Measurements from ENCODE around the gene F8. TPM values are rescaled to one million over a fixed set of nuclear protein-coding genes. Genes with fewer than 3 reads are reported as not detected.

F8 gene
- total and polyA plus RNA-seq, 2 donors (not counting 1 experiment from before 2014, with no cell fraction given) = 4.5 to 7.9 TPM

DNA sequence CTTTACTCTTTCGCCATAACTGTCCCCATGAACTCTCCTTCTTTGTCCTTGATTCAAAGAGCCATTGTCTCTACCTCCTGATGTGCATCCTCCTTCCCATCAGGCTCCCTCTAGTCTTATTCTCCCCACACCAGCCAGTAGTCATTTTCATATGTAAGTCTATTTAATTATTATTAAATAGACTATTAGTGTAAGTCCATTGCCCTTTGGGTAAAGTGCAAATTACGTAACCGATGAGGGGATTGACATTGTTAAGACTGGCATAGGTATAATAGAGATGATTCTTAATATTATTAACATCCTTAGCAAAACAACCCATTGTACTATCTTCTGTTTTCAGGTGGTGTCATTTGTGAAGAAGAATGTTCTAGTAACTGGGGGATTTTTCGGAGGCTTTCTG is 31.7 kb upstream of the F8 start:
- TF ChIP-seq, protein P1, sequence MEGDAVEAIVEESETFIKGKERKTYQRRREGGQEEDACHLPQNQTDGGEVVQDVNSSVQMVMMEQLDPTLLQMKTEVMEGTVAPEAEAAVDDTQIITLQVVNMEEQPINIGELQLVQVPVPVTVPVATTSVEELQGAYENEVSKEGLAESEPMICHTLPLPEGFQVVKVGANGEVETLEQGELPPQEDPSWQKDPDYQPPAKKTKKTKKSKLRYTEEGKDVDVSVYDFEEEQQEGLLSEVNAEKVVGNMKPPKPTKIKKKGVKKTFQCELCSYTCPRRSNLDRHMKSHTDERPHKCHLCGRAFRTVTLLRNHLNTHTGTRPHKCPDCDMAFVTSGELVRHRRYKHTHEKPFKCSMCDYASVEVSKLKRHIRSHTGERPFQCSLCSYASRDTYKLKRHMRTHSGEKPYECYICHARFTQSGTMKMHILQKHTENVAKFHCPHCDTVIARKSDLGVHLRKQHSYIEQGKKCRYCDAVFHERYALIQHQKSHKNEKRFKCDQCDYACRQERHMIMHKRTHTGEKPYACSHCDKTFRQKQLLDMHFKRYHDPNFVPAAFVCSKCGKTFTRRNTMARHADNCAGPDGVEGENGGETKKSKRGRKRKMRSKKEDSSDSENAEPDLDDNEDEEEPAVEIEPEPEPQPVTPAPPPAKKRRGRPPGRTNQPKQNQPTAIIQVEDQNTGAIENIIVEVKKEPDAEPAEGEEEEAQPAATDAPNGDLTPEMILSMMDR (conservative IDR thresholded peaks at IDR 0.05 in 1 of 2, IDR thresholded peaks at IDR 0.05 in 1 of 2; ENCODE audit: low read depth in 1 of 2, low read length in 2 of 2) = no peak
- TF ChIP-seq EZH2 (IDR thresholded peaks at IDR 0.05; ENCODE audit: low read length, missing control alignments) = no peak
- Histone ChIP-seq H3K27ac (ENCODE audit: insufficient read depth, low read length) (no peak overlapping the region), H3K9me3 (ENCODE audit: control insufficient read depth, insufficient read depth, low read depth, low read length) (no peaks in the 10 kb centered on the region), H3K27me3 (ENCODE audit: control insufficient read depth, insufficient read depth, low read length) (no peaks in the 10 kb centered on the region), H3K9ac (ENCODE audit: insufficient read depth, low read length) (no peak overlapping the region), H3K4me1 (ENCODE audit: control insufficient read depth, extremely low read depth, insufficient read depth, low read length) (peaks cover 2% of the 10 kb centered on the region), H3K4me3 (replicated peaks in 1 of 4; ENCODE audit: control extremely low read depth in 1 of 4, insufficient read depth in 1 of 4, low read depth in 3 of 4, low read length in 4 of 4) (no peak overlapping the region), H3K79me2 (ENCODE audit: control insufficient read depth, insufficient read depth, low read length) (no peaks in the 10 kb centered on the region), H2AFZ (ENCODE audit: low read length) (no peak overlapping the region), H3K4me2 (ENCODE audit: extremely low read depth, insufficient read depth, low read length) (no peak overlapping the region), H4K20me1 (ENCODE audit: control insufficient read depth, extremely low read depth, insufficient read depth, low read length) (no peaks in the 10 kb centered on the region), H3K36me3 (ENCODE audit: control insufficient read depth, insufficient read depth, low read length) (no peaks in the 10 kb centered on the region)
- no peak for DNase-seq (ENCODE audit: low read depth in 2 of 2)

DNA sequence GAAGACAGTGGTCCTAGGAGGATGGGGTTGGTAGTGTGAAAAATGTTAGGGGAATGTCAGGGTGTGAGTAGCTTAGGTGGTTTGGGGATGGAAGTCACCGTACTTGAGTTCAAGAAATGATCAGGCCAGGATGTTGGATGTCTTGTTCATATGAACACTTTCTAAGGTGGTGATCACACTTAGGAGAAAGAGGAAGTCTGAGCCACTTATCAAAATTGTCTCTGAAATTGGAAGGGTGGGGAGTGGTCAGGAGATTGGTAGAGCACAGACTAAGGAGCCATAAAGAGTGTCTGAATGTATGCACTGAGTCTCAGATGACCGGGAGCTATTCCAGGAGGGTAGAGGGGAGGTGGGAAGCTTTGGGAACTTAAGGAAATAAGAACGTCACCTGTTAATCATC is 31.1 kb upstream of the F8 start:
- no peak overlapping the region for H3K9ac ChIP-seq (ENCODE audit: insufficient read depth, low read length)
- peaks cover 2% of the 10 kb centered on the region for H3K4me1 ChIP-seq (ENCODE audit: control insufficient read depth, extremely low read depth, insufficient read depth, low read length)
- H3K36me3 ChIP-seq (ENCODE audit: control insufficient read depth, insufficient read depth, low read length) = no peaks in the 10 kb centered on the region
- H3K79me2 ChIP-seq (ENCODE audit: control insufficient read depth, insufficient read depth, low read length) = no peaks in the 10 kb centered on the region
- H3K9me3 ChIP-seq (ENCODE audit: control insufficient read depth, insufficient read depth, low read depth, low read length) = no peaks in the 10 kb centered on the region
- H3K4me3 ChIP-seq (replicated peaks in 1 of 4; ENCODE audit: control extremely low read depth in 1 of 4, insufficient read depth in 1 of 4, low read depth in 3 of 4, low read length in 4 of 4) = no peak overlapping the region
- H4K20me1 ChIP-seq (ENCODE audit: control insufficient read depth, extremely low read depth, insufficient read depth, low read length) = no peaks in the 10 kb centered on the region
- no peak for DNase-seq (ENCODE audit: low read depth in 2 of 2)
- no peak overlapping the region for H2AFZ ChIP-seq (ENCODE audit: low read length)
- H3K27me3 ChIP-seq (ENCODE audit: control insufficient read depth, insufficient read depth, low read length) = no peaks in the 10 kb centered on the region
- H3K27ac ChIP-seq (ENCODE audit: insufficient read depth, low read length) = no peak overlapping the region
- H3K4me2 ChIP-seq (ENCODE audit: extremely low read depth, insufficient read depth, low read length) = no peak overlapping the region
- TF ChIP-seq EZH2 (IDR thresholded peaks at IDR 0.05; ENCODE audit: low read length, missing control alignments) = no peak
- TF ChIP-seq, protein P1 (conservative IDR thresholded peaks at IDR 0.05 in 1 of 2, IDR thresholded peaks at IDR 0.05 in 1 of 2; ENCODE audit: low read depth in 1 of 2, low read length in 2 of 2) = no peak

DNA sequence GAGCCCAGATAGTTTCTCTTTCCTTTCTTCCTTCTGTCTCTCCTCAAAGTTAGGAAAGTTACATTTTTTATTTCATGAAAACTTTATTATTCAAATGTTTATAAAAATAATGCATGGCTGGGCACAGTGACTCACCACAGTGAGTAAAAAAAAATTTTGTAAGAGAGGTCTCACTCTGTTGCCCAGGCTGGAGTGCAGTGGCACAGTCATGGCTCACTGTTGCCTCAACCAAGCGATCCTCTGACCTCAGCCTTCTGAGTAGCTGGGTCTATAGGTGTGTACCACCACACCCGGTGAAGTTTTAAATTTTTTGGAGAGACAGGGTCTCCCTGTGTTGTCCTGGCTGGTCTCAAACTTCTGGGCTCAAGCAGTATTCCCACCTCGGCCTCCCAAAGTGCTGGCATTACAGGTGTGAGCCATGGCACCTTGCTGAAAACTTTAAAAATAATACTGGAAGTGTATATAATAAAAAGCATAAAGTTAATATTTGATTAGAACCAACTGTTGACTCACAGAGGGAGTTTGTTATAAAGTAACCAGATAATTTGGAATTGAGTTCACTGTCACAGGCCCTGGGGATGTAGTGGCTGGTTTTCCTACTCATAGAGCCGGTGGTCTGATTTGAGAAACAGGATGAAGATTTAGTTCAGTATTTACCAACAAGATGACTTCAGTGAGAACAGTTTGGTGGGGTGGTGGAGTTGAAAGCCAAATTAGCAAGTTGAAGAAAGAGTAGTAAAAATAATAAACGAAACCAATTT is 30.4 kb upstream of the F8 start:
- Histone ChIP-seq H3K9ac (ENCODE audit: insufficient read depth, low read length) (no peak overlapping the region), H3K9me3 (ENCODE audit: control insufficient read depth, insufficient read depth, low read depth, low read length) (no peaks in the 10 kb centered on the region), H3K4me3 (replicated peaks in 1 of 4; ENCODE audit: control extremely low read depth in 1 of 4, insufficient read depth in 1 of 4, low read depth in 3 of 4, low read length in 4 of 4) (no peak overlapping the region), H3K27me3 (ENCODE audit: control insufficient read depth, insufficient read depth, low read length) (no peaks in the 10 kb centered on the region), H3K4me2 (ENCODE audit: extremely low read depth, insufficient read depth, low read length) (no peak overlapping the region), H2AFZ (ENCODE audit: low read length) (no peak overlapping the region), H3K79me2 (ENCODE audit: control insufficient read depth, insufficient read depth, low read length) (no peaks in the 10 kb centered on the region), H3K36me3 (ENCODE audit: control insufficient read depth, insufficient read depth, low read length) (no peaks in the 10 kb centered on the region), H3K27ac (ENCODE audit: insufficient read depth, low read length) (no peak overlapping the region), H4K20me1 (ENCODE audit: control insufficient read depth, extremely low read depth, insufficient read depth, low read length) (no peaks in the 10 kb centered on the region), H3K4me1 (ENCODE audit: control insufficient read depth, extremely low read depth, insufficient read depth, low read length) (peaks cover 2% of the 10 kb centered on the region)
- no peak for TF ChIP-seq EZH2 (IDR thresholded peaks at IDR 0.05; ENCODE audit: low read length, missing control alignments)
- TF ChIP-seq, protein P1 (conservative IDR thresholded peaks at IDR 0.05 in 1 of 2, IDR thresholded peaks at IDR 0.05 in 1 of 2; ENCODE audit: low read depth in 1 of 2, low read length in 2 of 2) = no peak
- DNase-seq (ENCODE audit: low read depth in 2 of 2) = no peak
